ENCODE results near the gene FAAP20. TPM values are rescaled to one million over a fixed set of nuclear protein-coding genes. Genes with fewer than 3 reads are reported as not detected.
"Not testable (repeated sequence)": the region's sequence is repeated elsewhere in the genome, so short reads cannot be mapped to it uniquely, and the experiment has no call there.

Gene FAAP20
- total and polyA plus RNA-seq, 7 donors = 28.4 to 58.0 (median 45.3) TPM

DNA sequence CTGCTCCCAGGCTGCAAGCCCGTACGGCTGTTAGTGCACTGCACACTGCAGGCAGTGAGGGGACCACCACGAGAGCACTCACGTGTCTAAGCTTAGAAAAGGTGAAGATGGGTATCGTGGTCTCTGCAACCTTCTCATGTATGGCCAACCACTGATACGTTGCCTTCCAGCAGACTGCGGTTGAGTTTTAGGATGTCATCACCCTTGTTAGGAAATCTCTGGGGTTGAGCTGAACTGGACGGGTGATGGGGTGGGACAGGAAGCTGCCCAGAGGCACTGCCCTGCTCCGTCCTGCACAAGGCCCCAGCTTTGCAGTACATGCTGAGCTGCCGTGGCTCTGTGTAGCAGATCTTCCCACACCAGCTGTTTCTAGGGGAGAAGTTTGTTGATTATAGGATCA lies 43.3 kb downstream of the FAAP20 start:
- no peaks in the 10 kb centered on the region for H3K36me3 ChIP-seq
- WGBS, 2 donors = 74 to 84% methylated on average over 10 of the region's 10 CpGs
- no peak for TF ChIP-seq EP300 (IDR thresholded peaks at IDR 0.05)
- peak in 1 of 4 donors; percentile 24 for TF ChIP-seq POLR2AphosphoS5 (IDR thresholded peaks at IDR 0.05)
- H3K4me1 ChIP-seq = no peaks in the 10 kb centered on the region
- no peak overlapping the region for H3K27ac ChIP-seq
- no peak for DNase-seq
- no peaks in the 10 kb centered on the region for H3K27me3 ChIP-seq
- intact Hi-C loops (cut with DNase I) = no loop called here
- H3K9me3 ChIP-seq = no peaks in the 10 kb centered on the region
- H3K4me3 ChIP-seq = no peak overlapping the region

DNA sequence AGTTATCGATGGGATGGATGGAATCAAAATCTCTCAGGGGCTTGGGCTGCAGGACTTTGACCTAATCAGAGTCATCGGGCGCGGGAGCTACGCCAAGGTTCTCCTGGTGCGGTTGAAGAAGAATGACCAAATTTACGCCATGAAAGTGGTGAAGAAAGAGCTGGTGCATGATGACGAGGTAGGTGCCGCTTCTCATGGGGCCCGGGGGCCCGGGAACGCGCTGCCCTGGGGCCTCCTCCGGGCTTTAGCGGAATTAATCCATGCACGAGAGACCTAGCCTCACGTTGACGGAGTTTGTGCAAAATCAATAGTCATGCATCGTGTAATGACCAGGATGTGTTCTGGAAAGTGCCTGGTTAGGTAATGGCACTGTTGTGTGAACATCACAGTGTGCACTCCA lies 43.8 kb downstream of the FAAP20 start:
- Histone ChIP-seq H3K27me3 (no peaks in the 10 kb centered on the region), H3K4me1 (no peaks in the 10 kb centered on the region), H3K4me3 (no peak overlapping the region), H3K27ac (no peak overlapping the region), H3K36me3 (no peaks in the 10 kb centered on the region), H3K9me3 (no peaks in the 10 kb centered on the region)
- 88 to 94% methylated on average over 19 of the region's 19 CpGs for WGBS, 2 donors
- TF ChIP-seq, protein P1, sequence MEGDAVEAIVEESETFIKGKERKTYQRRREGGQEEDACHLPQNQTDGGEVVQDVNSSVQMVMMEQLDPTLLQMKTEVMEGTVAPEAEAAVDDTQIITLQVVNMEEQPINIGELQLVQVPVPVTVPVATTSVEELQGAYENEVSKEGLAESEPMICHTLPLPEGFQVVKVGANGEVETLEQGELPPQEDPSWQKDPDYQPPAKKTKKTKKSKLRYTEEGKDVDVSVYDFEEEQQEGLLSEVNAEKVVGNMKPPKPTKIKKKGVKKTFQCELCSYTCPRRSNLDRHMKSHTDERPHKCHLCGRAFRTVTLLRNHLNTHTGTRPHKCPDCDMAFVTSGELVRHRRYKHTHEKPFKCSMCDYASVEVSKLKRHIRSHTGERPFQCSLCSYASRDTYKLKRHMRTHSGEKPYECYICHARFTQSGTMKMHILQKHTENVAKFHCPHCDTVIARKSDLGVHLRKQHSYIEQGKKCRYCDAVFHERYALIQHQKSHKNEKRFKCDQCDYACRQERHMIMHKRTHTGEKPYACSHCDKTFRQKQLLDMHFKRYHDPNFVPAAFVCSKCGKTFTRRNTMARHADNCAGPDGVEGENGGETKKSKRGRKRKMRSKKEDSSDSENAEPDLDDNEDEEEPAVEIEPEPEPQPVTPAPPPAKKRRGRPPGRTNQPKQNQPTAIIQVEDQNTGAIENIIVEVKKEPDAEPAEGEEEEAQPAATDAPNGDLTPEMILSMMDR (IDR thresholded peaks at IDR 0.05) = no peak
- TF ChIP-seq POLR2AphosphoS5 (IDR thresholded peaks at IDR 0.05) (no peak), POLR2A (IDR thresholded peaks at IDR 0.05) (no peak), EP300 (IDR thresholded peaks at IDR 0.05) (no peak)
- no peak for DNase-seq
- intact Hi-C loops (cut with DNase I) = no loop called here

DNA sequence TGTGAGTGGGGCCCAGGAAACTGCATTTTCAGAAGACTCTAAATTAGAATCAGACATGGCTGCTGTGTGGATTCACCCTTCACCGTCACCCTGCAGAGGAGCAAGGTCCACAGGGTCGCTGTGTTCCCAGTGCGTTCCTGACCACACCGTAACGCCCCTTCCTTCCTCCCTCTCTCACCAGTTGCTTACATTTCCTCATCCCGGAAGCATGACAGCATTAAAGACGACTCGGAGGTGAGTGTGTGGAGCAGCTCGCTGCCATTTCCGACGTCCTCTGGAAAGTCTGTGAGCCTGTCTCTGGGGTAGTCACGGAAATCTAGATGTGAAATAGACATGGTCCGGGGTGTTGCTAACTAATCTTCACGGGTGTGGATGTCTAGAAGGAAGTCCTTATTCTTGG lies 45.9 kb downstream of the FAAP20 start:
- no peak for DNase-seq
- intact Hi-C loops (cut with DNase I) = no loop called here
- Histone ChIP-seq H3K27ac (no peak overlapping the region), H3K4me1 (no peaks in the 10 kb centered on the region), H3K36me3 (no peaks in the 10 kb centered on the region), H3K27me3 (no peaks in the 10 kb centered on the region), H3K9me3 (no peaks in the 10 kb centered on the region), H3K4me3 (no peak overlapping the region)
- WGBS, 2 donors = 48 to 83% methylated on average over 14 of the region's 14 CpGs
- peak in 1 of 4 donors; percentile 41 for TF ChIP-seq POLR2AphosphoS5 (IDR thresholded peaks at IDR 0.05)
- no peak for TF ChIP-seq EP300 (IDR thresholded peaks at IDR 0.05)
- TF ChIP-seq, protein P1 (IDR thresholded peaks at IDR 0.05) = no peak
- no peak for TF ChIP-seq POLR2A (IDR thresholded peaks at IDR 0.05)

DNA sequence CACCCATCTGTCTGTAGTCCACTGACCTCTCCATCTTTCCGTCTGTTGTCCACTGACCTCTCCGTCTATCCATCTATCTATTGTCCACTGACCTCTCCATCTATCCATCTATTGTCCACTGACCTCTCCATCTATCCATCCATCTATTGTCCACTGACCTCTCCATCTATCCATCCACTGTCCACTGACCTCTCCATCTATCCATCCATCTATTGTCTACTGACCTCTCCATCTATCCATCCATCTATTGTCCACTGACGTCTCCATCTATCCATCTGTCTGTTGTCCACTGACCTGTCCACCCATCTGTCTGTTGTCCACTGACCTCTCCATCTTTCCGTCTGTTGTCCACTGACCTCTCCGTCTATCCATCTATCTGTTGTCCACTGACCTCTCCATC lies 46.7 kb downstream of the FAAP20 start:
- intact Hi-C loops (cut with DNase I); H3K36me3 ChIP-seq: not testable (repeated sequence)
- WGBS, 2 donors = 97 to 98% methylated on average over 5 of the region's 5 CpGs

DNA sequence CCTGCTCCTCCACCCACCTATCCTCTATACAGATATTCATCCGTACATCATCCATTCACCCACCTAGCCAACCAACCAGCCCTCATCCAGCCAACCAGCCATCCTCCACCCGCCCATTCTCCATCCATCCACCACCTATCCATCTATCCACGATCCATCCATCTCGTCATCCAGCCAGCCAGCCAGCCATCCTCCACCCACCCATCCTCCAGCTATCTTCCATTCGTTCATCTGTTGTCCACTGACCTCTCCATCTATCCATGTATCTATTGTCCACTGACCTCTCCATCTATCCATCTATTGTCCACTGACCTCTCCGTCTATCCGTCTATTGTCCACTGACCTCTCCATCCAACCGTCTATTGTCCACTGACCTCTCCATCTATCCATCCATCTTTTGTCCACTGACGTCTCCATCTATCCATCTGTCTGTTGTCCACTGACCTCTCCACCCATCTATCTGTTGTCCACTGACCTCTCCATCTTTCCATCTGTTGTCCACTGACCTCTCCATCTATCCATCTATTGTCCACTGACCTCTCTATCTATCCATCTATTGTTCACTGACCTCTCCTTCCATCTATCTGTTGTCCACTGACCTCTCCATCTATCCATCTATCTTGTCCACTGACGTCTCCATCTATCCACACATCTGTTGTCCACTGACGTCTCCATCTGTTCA lies 47.6 kb downstream of the FAAP20 start:
- intact Hi-C loops (cut with DNase I) = no loop called here
- Histone ChIP-seq H3K4me3 (no peak overlapping the region), H3K9me3 (no peaks in the 10 kb centered on the region), H3K27ac (no peak overlapping the region), H3K4me1 (no peaks in the 10 kb centered on the region), H3K36me3 (no peaks in the 10 kb centered on the region), H3K27me3 (no peaks in the 10 kb centered on the region)
- no peak for DNase-seq
- 93 to 95% methylated on average over 11 of the region's 11 CpGs for WGBS, 2 donors
- TF ChIP-seq, protein P1 (IDR thresholded peaks at IDR 0.05) = no peak

More for the DNA sequence above, 46.7 kb downstream of the FAAP20 start:
- H3K27me3 ChIP-seq, H3K4me3 ChIP-seq, H3K9me3 ChIP-seq, H3K27ac ChIP-seq, H3K4me1 ChIP-seq, DNase-seq: not testable (repeated sequence)

All from sigmoid colon (tissue), 7 donors.